Adrenal gland (tissue), 5 donors: ENCODE data around the gene TBX4.

Source experiments
- POLR2A ChIP-seq, 2 donors: fragments of 450-650 bp; IDR thresholded peaks; one replicate each; pipeline ENCODE4 v1.6.1; 2017; ENCODE audit warnings: antibody characterized with exemption in 2 of 2, mild to moderate bottlenecking in 2 of 2, moderate library complexity in 1 of 2
- TF ChIP-seq, protein P1 (sequence below), 6 experiments: fragments of 450-650 bp in 4 of 6; fragments of 200-600 bp in 2 of 6; sonication (generic) in 1 of 6; IDR thresholded peaks; 1 replicate in 5 of 6; 2 replicates in 1 of 6; pipeline versions ENCODE4 v1.5.1 to v1.8.0; 2016 to 2021; ENCODE audit warnings: antibody characterized with exemption in 6 of 6, mild to moderate bottlenecking in 2 of 6, moderate library complexity in 1 of 6
- donor health status: DM: no; HTN: no; CAD: no.

DNA sequence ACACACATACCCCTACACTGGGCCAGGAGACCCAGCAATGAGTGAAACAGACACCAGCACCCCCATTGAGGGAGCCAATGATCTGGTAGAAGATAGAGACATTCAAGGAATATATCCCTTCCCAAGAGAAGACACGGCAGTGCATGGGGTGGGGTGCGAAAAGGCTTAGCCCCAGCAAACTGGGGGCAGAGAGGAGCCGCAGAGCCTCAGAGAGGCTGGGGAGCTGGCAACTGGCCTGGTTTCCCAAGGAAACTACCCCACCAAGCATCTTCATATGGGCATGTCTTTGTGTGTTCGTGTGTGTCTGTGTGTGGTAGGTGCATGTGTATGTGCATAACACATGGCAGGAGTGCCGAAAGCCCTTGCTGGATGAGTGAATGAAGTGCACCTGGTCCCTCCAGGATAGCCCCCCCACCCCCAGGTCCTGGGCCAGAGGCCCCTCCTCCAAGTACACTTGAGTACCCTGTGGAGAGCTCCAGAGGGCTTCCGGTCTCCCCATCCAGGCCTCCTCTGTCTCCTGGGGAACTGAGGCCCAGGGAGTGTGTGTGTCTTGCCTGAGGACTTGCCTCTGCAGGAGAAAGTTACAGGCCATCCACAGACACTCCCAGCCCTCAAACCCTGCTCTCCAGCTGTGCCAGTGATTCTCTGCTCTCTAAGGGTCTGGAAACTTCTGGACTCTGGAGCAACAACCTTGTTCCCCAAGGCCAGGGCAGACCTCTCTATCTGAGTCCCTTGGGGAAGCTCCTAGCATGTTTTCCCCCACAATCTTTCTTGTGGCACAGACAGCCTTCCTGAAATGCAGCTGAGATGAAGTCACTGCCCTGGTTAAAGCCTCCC, 36.6 kb upstream of the TBX4 start:
- TF ChIP-seq, protein P1, sequence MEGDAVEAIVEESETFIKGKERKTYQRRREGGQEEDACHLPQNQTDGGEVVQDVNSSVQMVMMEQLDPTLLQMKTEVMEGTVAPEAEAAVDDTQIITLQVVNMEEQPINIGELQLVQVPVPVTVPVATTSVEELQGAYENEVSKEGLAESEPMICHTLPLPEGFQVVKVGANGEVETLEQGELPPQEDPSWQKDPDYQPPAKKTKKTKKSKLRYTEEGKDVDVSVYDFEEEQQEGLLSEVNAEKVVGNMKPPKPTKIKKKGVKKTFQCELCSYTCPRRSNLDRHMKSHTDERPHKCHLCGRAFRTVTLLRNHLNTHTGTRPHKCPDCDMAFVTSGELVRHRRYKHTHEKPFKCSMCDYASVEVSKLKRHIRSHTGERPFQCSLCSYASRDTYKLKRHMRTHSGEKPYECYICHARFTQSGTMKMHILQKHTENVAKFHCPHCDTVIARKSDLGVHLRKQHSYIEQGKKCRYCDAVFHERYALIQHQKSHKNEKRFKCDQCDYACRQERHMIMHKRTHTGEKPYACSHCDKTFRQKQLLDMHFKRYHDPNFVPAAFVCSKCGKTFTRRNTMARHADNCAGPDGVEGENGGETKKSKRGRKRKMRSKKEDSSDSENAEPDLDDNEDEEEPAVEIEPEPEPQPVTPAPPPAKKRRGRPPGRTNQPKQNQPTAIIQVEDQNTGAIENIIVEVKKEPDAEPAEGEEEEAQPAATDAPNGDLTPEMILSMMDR (IDR thresholded peaks at IDR 0.05): no peak
- no peak for TF ChIP-seq POLR2A (IDR thresholded peaks at IDR 0.05)
